Neural progenitor cell (in vitro differentiated cells): ENCODE results near the gene NR4A3. TPM values are rescaled to one million over a fixed set of nuclear protein-coding genes. Genes with fewer than 3 reads are reported as not detected.
"Not testable (repeated sequence)": the region's sequence is repeated elsewhere in the genome, so short reads cannot be mapped to it uniquely, and the experiment has no call there.

Source experiments
- DNase-seq: peaks from one replicate; pipeline ENCODE4 v3.0.0-alpha.2; 2016; ENCODE audit warnings: low spot score
- H2AFZ ChIP-seq: fragments of 200-600 bp; sonication (generic); replicated peaks from 2 replicates; pipeline ENCODE4 v1.6.1; 2016; ENCODE audit warnings: antibody characterized with exemption
- H3F3A ChIP-seq: fragments of 200-600 bp; sonication (generic); 2 replicates; pipeline ENCODE4 v1.6.1; 2016; ENCODE audit warnings: antibody characterized with exemption, low read depth
- H3K27ac ChIP-seq: fragments of 200-600 bp; sonication (generic); 2 replicates; pipeline ENCODE4 v1.5.1; 2016; ENCODE audit warnings: mild to moderate bottlenecking
- H3K27me3 ChIP-seq: fragments of 200-600 bp; sonication (generic); 2 replicates; pipeline ENCODE4 v1.6.1; 2016; ENCODE audit warnings: mild to moderate bottlenecking, moderate library complexity
- H3K36me3 ChIP-seq: fragments of 200-600 bp; sonication (generic); 2 replicates; pipeline ENCODE4 v1.5.1; 2016
- H3K4me1 ChIP-seq: fragments of 200-600 bp; sonication (generic); 2 replicates; pipeline ENCODE4 v1.6.1; 2016; ENCODE audit warnings: mixed run types
- H3K4me2 ChIP-seq: fragments of 200-600 bp; sonication (generic); 2 replicates; pipeline ENCODE4 v1.6.1; 2016
- H3K4me3 ChIP-seq: fragments of 200-600 bp; sonication (generic); 2 replicates; pipeline ENCODE4 v1.5.1; 2016
- H3K79me2 ChIP-seq: fragments of 200-600 bp; sonication (generic); 2 replicates; pipeline ENCODE4 v1.6.1; 2016; ENCODE audit warnings: low read depth
- H3K9ac ChIP-seq: fragments of 200-600 bp; sonication (generic); 2 replicates; pipeline ENCODE4 v1.6.1; 2016
- H3K9me3 ChIP-seq: fragments of 200-600 bp; sonication (generic); 2 replicates; pipeline ENCODE4 v1.5.1; 2016; ENCODE audit warnings: low read depth
- H4K20me1 ChIP-seq: fragments of 200-600 bp; sonication (generic); 2 replicates; pipeline ENCODE4 v1.6.1; 2016; ENCODE audit warnings: low read depth
- H3K27ac Mint-ChIP-seq: 3 replicates; pipeline ENCODE4 v1.8.0; 2021; ENCODE audit warnings: mixed read lengths
- H3K27me3 Mint-ChIP-seq: 2 replicates; pipeline ENCODE4 v1.8.0; 2022; ENCODE audit warnings: low read depth, mild to moderate bottlenecking, inconsistent platforms, moderate library complexity, mixed read lengths; ENCODE audit not compliant: insufficient read depth
- H3K36me3 Mint-ChIP-seq: 3 replicates; pipeline ENCODE4 v1.8.0; 2021; ENCODE audit warnings: mixed read lengths
- H3K4me1 Mint-ChIP-seq: 3 replicates; pipeline ENCODE4 v1.8.0; 2021; ENCODE audit warnings: mixed read lengths
- H3K4me3 Mint-ChIP-seq: 3 replicates; pipeline ENCODE4 v1.8.0; 2021; ENCODE audit warnings: mild to moderate bottlenecking, moderate library complexity, mixed read lengths
- H3K9me3 Mint-ChIP-seq: 3 replicates; pipeline ENCODE4 v1.8.0; 2020; ENCODE audit warnings: mixed read lengths
- CTCF ChIP-seq: fragments of 200-600 bp; sonication (generic); IDR thresholded peaks from 2 replicates; pipeline ENCODE4 v1.5.1; 2017; ENCODE audit warnings: antibody characterized with exemption, mild to moderate bottlenecking
- EZH2 ChIP-seq: fragments of 200-600 bp; sonication (generic); IDR thresholded peaks from 2 replicates; pipeline ENCODE4 v1.6.1; 2017; ENCODE audit warnings: antibody characterized with exemption, mild to moderate bottlenecking, moderate library complexity
- EZH2phosphoT487 ChIP-seq: fragments of 200-600 bp; sonication (generic); IDR thresholded peaks from 2 replicates; pipeline ENCODE4 v1.6.1; 2017; ENCODE audit warnings: antibody characterized with exemption
- total RNA-seq: library from RNA; depleted of rRNA; stranded (reverse); fragments of >200 nt; gene quantifications from 2 replicates; pipeline ENCODE4 v1.2.3, GENCODE V29; 2015; ENCODE audit warnings: low replicate concordance

The NR4A3 gene
- total RNA-seq, 1 donor from 2014 or later: 0.26 TPM

- H3K79me2 ChIP-seq: no peaks in the 10 kb centered on the region
- H3K4me1 Mint-ChIP-seq: peaks cover 2% of the 10 kb centered on the region
- H3K36me3 Mint-ChIP-seq: no peaks in the 10 kb centered on the region
- no peak overlapping the region for H3K4me3 Mint-ChIP-seq
- H3F3A ChIP-seq: no peaks in the 10 kb centered on the region
- H3K9me3 Mint-ChIP-seq: no peaks in the 10 kb centered on the region
- H3K4me3 ChIP-seq: no peak overlapping the region
- no peak overlapping the region for H3K9ac ChIP-seq
- no peaks in the 10 kb centered on the region for H3K27me3 Mint-ChIP-seq
- no peaks in the 10 kb centered on the region for H3K27me3 ChIP-seq
- no peak overlapping the region for H3K27ac Mint-ChIP-seq
- DNase-seq: no peak
- H3K36me3 ChIP-seq: no peaks in the 10 kb centered on the region
- no peak overlapping the region for H3K4me2 ChIP-seq
- no peak overlapping the region for H3K27ac ChIP-seq
- no peaks in the 10 kb centered on the region for H4K20me1 ChIP-seq
- no peak for TF ChIP-seq EZH2phosphoT487
- no peak for TF ChIP-seq CTCF
- TF ChIP-seq EZH2: no peak
- H2AFZ ChIP-seq: no peak overlapping the region
- H3K9me3 ChIP-seq: no peaks in the 10 kb centered on the region
- peaks cover 4% of the 10 kb centered on the region for H3K4me1 ChIP-seq
These were observed 42.8 kb upstream of the NR4A3 start for GRCh38 chr9:99778836-99779235.

DNA sequence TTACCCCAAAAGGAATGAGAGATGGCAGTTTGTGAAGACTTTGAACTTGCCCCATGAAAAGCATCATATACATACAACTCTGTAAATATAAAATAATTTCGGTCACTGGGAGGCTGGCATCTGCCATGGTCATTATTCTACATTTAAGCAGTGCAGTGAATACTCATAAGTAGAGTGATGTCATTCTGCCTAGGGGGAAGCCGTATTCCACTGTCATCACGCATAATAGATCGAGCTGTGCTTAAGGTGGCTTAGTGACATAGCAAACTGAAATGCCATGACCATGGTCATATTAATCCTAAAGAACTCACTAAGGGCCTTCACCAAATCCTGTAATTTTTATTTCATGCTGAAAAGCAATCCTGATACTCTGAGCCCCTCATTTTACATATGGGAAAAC, 42.4 kb upstream of the NR4A3 start:
- Mint-ChIP-seq H3K4me1 (peaks cover 5% of the 10 kb centered on the region), H3K36me3 (no peaks in the 10 kb centered on the region), H3K4me3 (no peak overlapping the region), H3K9me3 (no peaks in the 10 kb centered on the region), H3K27ac (no peak overlapping the region), H3K27me3 (no peaks in the 10 kb centered on the region)
- Histone ChIP-seq H3K79me2 (no peaks in the 10 kb centered on the region), H2AFZ (no peak overlapping the region), H3F3A (no peaks in the 10 kb centered on the region), H3K9ac (no peak overlapping the region), H3K27ac (no peak overlapping the region), H3K27me3 (no peaks in the 10 kb centered on the region), H3K4me3 (no peak overlapping the region), H4K20me1 (no peaks in the 10 kb centered on the region), H3K4me1 (peaks cover 8% of the 10 kb centered on the region), H3K4me2 (no peak overlapping the region), H3K9me3 (no peaks in the 10 kb centered on the region), H3K36me3 (no peaks in the 10 kb centered on the region)
- TF ChIP-seq EZH2: no peak
- TF ChIP-seq CTCF: no peak
- no peak for TF ChIP-seq EZH2phosphoT487
- no peak for DNase-seq

DNA sequence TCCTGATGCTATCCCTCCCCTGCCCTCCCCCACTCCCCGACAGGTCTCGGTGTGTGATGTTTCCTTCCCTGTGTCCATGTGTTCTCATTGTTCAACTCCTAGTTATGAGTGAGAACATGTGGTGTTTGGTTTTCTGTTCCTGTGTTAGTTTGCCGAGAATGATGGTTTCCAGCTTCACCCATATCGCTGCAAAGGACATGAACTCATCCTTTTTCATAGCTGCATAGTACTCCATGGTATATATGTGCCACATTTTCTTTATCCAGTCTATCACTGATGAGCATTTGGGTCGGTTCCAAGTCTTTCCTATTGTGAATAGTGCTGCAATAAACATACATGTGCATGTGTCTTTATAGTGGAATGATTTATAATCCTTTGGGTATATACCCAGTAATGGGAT, 39.3 kb upstream of the NR4A3 start:
- not testable (repeated sequence) for H3K4me3 Mint-ChIP-seq, H3K9me3 ChIP-seq, H3K4me1 Mint-ChIP-seq, H3K4me3 ChIP-seq, H3F3A ChIP-seq, H3K27me3 ChIP-seq, H3K9ac ChIP-seq, H3K79me2 ChIP-seq, H3K9me3 Mint-ChIP-seq, H3K4me2 ChIP-seq, H3K27ac Mint-ChIP-seq, H3K36me3 ChIP-seq, DNase-seq, H3K27me3 Mint-ChIP-seq, H3K4me1 ChIP-seq, H4K20me1 ChIP-seq, H2AFZ ChIP-seq, H3K27ac ChIP-seq, H3K36me3 Mint-ChIP-seq

DNA sequence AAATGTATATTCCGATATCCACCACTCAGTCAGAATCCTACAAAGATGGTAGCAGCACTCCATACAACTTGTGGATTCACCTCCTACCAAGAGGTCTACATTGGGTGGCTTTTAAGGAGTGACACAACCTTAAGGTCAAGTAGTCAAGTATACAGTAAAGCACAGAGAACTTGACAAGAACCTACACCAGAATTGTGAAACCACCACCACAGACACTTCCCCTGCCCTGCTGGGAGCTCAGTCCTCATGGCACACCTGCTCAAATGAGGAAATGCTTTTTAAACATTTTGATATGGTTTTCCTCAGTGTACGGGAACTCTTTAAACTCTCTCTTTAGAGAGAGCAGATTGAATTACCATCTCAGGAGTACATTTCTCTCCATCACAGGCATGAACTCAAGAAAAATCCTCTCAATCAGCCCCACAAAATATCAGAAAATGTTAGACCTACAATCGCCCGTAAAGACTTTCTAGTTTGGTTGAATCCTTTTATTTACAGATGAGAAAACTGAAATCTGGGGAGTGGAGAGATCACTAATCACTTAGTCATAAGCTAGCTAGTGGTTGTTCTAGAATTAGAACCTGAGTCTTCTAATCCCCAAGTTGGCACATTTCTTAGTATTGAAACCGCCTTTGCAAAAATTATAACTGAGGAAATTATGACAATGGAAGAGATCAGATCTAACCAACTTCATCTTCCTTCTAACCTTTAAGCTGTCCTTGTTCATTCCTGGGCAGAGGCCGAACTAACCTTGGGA, 38.5 kb upstream of the NR4A3 start:
- Histone ChIP-seq H3K27ac (no peak overlapping the region), H3K36me3 (no peaks in the 10 kb centered on the region), H3K9me3 (no peaks in the 10 kb centered on the region), H4K20me1 (no peaks in the 10 kb centered on the region), H3K4me3 (no peak overlapping the region), H3K27me3 (no peaks in the 10 kb centered on the region), H3K79me2 (no peaks in the 10 kb centered on the region), H3F3A (no peaks in the 10 kb centered on the region), H3K4me1 (peaks cover 9% of the 10 kb centered on the region), H3K4me2 (no peak overlapping the region), H3K9ac (no peak overlapping the region), H2AFZ (no peak overlapping the region)
- no peak for DNase-seq
- H3K27ac Mint-ChIP-seq: no peak overlapping the region
- no peaks in the 10 kb centered on the region for H3K9me3 Mint-ChIP-seq
- no peaks in the 10 kb centered on the region for H3K36me3 Mint-ChIP-seq
- H3K4me1 Mint-ChIP-seq: peaks cover 5% of the 10 kb centered on the region
- H3K27me3 Mint-ChIP-seq: no peaks in the 10 kb centered on the region
- TF ChIP-seq EZH2phosphoT487 (no peak), CTCF (no peak)
- H3K4me3 Mint-ChIP-seq: no peak overlapping the region
